GM21423 (cell line): ENCODE results near the gene CCDC91.

Source experiments
- ATAC-seq: cut with Tn5 transposase; IDR thresholded peaks from one replicate; pipeline ENCODE4 v1.9.1; 2021; ENCODE audit warnings: mild to moderate bottlenecking, moderate library complexity; ENCODE audit not compliant: unreplicated experiment

CCDC91 gene

GRCh38 chr12:28190321-28191050, at the start of gene CCDC91:
CCDC91 (plus strand) TSS chr12:28190456; CDS start chr12:28257216, 66,760 bp downstream.
- peak; percentile 93 for ATAC-seq

- ATAC-seq, result no peak
Observed at GRCh38 chr12:28144059-28144458, 46.2 kb upstream of the CCDC91 start.

GRCh38 chr12:28144532-28144931, 45.7 kb upstream of the CCDC91 start:
- no peak for ATAC-seq

GRCh38 chr12:28145216-28145615, 45.0 kb upstream of the CCDC91 start:
- ATAC-seq, result no peak

- ATAC-seq, result no peak
Observed at GRCh38 chr12:28149279-28149678, 41.0 kb upstream of the CCDC91 start.

- no peak for ATAC-seq
Observed at GRCh38 chr12:28156362-28156761, 33.9 kb upstream of the CCDC91 start.

- no peak for ATAC-seq
Observed at GRCh38 chr12:28156804-28157203, 33.5 kb upstream of the CCDC91 start.

- no peak for ATAC-seq
Observed at GRCh38 chr12:28158353-28158752, 31.9 kb upstream of the CCDC91 start.

GRCh38 chr12:28159688-28160087, 30.6 kb upstream of the CCDC91 start:
- no peak for ATAC-seq

- no peak for ATAC-seq
Observed at GRCh38 chr12:28161697-28162096, 28.6 kb upstream of the CCDC91 start.

- no peak for ATAC-seq
Observed at GRCh38 chr12:28162697-28163096, 27.6 kb upstream of the CCDC91 start.

- no peak for ATAC-seq
Observed at GRCh38 chr12:28164644-28165275, 25.5 kb upstream of the CCDC91 start.

GRCh38 chr12:28167981-28168485, 22.2 kb upstream of the CCDC91 start:
- ATAC-seq, result no peak

GRCh38 chr12:28171356-28172060, 18.7 kb upstream of the CCDC91 start:
- ATAC-seq, result no peak

- ATAC-seq, result no peak
Observed at GRCh38 chr12:28172434-28173030, 17.7 kb upstream of the CCDC91 start.

- ATAC-seq, result no peak
Observed at GRCh38 chr12:28173440-28173839, 16.8 kb upstream of the CCDC91 start.

GRCh38 chr12:28175098-28175589, 15.1 kb upstream of the CCDC91 start:
- ATAC-seq, result no peak

- no peak for ATAC-seq
Observed at GRCh38 chr12:28176295-28176694, 14.0 kb upstream of the CCDC91 start.

GRCh38 chr12:28177461-28177860, 12.8 kb upstream of the CCDC91 start:
- no peak for ATAC-seq

GRCh38 chr12:28177905-28178304, 12.4 kb upstream of the CCDC91 start:
- no peak for ATAC-seq

- no peak for ATAC-seq
Observed at GRCh38 chr12:28178775-28179174, 11.5 kb upstream of the CCDC91 start.
